HFFc6 (cell line): ENCODE data around the gene HDAC2. TPM values are rescaled to one million over a fixed set of nuclear protein-coding genes. Genes with fewer than 3 reads are reported as not detected.
"Not testable (repeated sequence)": the region's sequence is repeated elsewhere in the genome, so short reads cannot be mapped to it uniquely, and the experiment has no call there.

Experiments
- DNase-seq: peaks from one replicate; pipeline ENCODE4 v3.0.0-alpha.2; 2018
- H3K27ac Mint-ChIP-seq: 2 replicates; pipeline ENCODE4 v1.8.0; 2020; ENCODE audit warnings: mild to moderate bottlenecking, mixed read lengths
- H3K27me3 Mint-ChIP-seq: 2 replicates; pipeline ENCODE4 v1.8.0; 2021; ENCODE audit warnings: mild to moderate bottlenecking, moderate library complexity, mixed read lengths; ENCODE audit not compliant: insufficient read depth
- H3K36me3 Mint-ChIP-seq: 2 replicates; pipeline ENCODE4 v1.8.0; 2021; ENCODE audit warnings: low read depth, mixed read lengths
- H3K4me1 Mint-ChIP-seq: 2 replicates; pipeline ENCODE4 v1.8.0; 2020; ENCODE audit warnings: low read depth, mixed read lengths
- H3K4me3 Mint-ChIP-seq: 2 replicates; pipeline ENCODE4 v1.8.0; 2020; ENCODE audit warnings: mild to moderate bottlenecking, moderate library complexity, mixed read lengths
- H3K9me3 Mint-ChIP-seq: 2 replicates; pipeline ENCODE4 v1.8.0; 2020; ENCODE audit warnings: mild to moderate bottlenecking, mixed read lengths
- CTCF ChIP-seq: fragments of 200-600 bp; sonication (generic); IDR thresholded peaks from 2 replicates; pipeline ENCODE4 v1.5.0; 2021; ENCODE audit warnings: antibody characterized with exemption, mild to moderate bottlenecking
- long read RNA-seq: library from polyadenylated mRNA; unstranded; transcript quantifications from one replicate; pipeline ENCODE4 v2.0.0, GENCODE V29; 2019
- total RNA-seq, 6 experiments: library from RNA; stranded (reverse); fragmentation: NEBNext Ultra II Directional; extraction: Animal tissue kit (Norgen Biotek cat#: 25700); gene quantifications; 2 replicates in 1 of 6; 3 replicates in 5 of 6; pipeline ENCODE4 v1.2.3, GENCODE V29; 2021

The HDAC2 gene
- 100 to 1,000 TPM in 4 of 6 experiments, 10 to 100 TPM in 2; 85.8 to 108 (median 103) TPM for total RNA-seq
- long read RNA-seq, full-length matches to known transcripts: 115 of 202 reads
- long read RNA-seq, partial matches to known transcripts: 84 of 202 reads
- long read RNA-seq, other reads (novel, unspliced or antisense): 3 of 202 reads

GRCh38 chr6:113970805-113971676, at the start of gene HDAC2:
Gene HDAC2 (minus strand): TSS chr6:113971148. CDS start chr6:113970908, 240 bp downstream.
- peak within 1 kb of the TSS; percentile 94 for H3K4me3 Mint-ChIP-seq
- no peaks in the 10 kb centered on the region for H3K9me3 Mint-ChIP-seq
- DNase-seq: peak; percentile 67
- H3K4me1 Mint-ChIP-seq: peaks cover 39% of the 10 kb centered on the region
- H3K27ac Mint-ChIP-seq: peak within 1 kb of the TSS; percentile 99
- TF ChIP-seq CTCF: peak; percentile 56
- peaks cover 2% of the 10 kb centered on the region; the same call in 1 of the 2 replicates for H3K27me3 Mint-ChIP-seq
- no peaks in the 10 kb centered on the region for H3K36me3 Mint-ChIP-seq

- Mint-ChIP-seq H3K4me3 (no peak overlapping the region), H3K27ac (no peak overlapping the region), H3K27me3 (no peaks in the 10 kb centered on the region; the same call in 1 of the 2 replicates), H3K36me3 (no peaks in the 10 kb centered on the region), H3K9me3 (no peaks in the 10 kb centered on the region), H3K4me1 (peaks cover 30% of the 10 kb centered on the region)
- no peak for DNase-seq
- TF ChIP-seq CTCF: no peak
Observed at GRCh38 chr6:114020196-114020595, 49.2 kb upstream of the HDAC2 start.

- H3K27me3 Mint-ChIP-seq, DNase-seq, H3K4me3 Mint-ChIP-seq, H3K36me3 Mint-ChIP-seq, H3K9me3 Mint-ChIP-seq, H3K27ac Mint-ChIP-seq: not testable (repeated sequence)
- H3K4me1 Mint-ChIP-seq: peaks cover 24% of the 10 kb centered on the region
Observed at GRCh38 chr6:114017146-114017545, 46.2 kb upstream of the HDAC2 start.

- not testable (repeated sequence) for H3K4me3 Mint-ChIP-seq, DNase-seq, H3K9me3 Mint-ChIP-seq, H3K27me3 Mint-ChIP-seq, H3K36me3 Mint-ChIP-seq, H3K27ac Mint-ChIP-seq
- peaks cover 24% of the 10 kb centered on the region for H3K4me1 Mint-ChIP-seq
Observed at GRCh38 chr6:114014106-114014505, 43.2 kb upstream of the HDAC2 start.

GRCh38 chr6:114011486-114011885, 40.5 kb upstream of the HDAC2 start:
- peaks cover 22% of the 10 kb centered on the region for H3K4me1 Mint-ChIP-seq
- H3K9me3 Mint-ChIP-seq, DNase-seq, H3K27ac Mint-ChIP-seq, H3K27me3 Mint-ChIP-seq, H3K36me3 Mint-ChIP-seq, H3K4me3 Mint-ChIP-seq: not testable (repeated sequence)

GRCh38 chr6:114010540-114010939, 39.6 kb upstream of the HDAC2 start:
- no peak for DNase-seq
- H3K9me3 Mint-ChIP-seq: no peaks in the 10 kb centered on the region
- H3K4me1 Mint-ChIP-seq: peaks cover 18% of the 10 kb centered on the region
- H3K27ac Mint-ChIP-seq: no peak overlapping the region
- no peak for TF ChIP-seq CTCF
- no peaks in the 10 kb centered on the region for H3K36me3 Mint-ChIP-seq
- no peak overlapping the region for H3K4me3 Mint-ChIP-seq
- H3K27me3 Mint-ChIP-seq: no peaks in the 10 kb centered on the region

GRCh38 chr6:114009192-114009591, 38.2 kb upstream of the HDAC2 start:
- Mint-ChIP-seq H3K9me3 (no peaks in the 10 kb centered on the region), H3K4me1 (peaks cover 18% of the 10 kb centered on the region), H3K4me3 (no peak overlapping the region), H3K36me3 (no peaks in the 10 kb centered on the region), H3K27me3 (no peaks in the 10 kb centered on the region), H3K27ac (no peak overlapping the region)
- no peak for DNase-seq
- no peak for TF ChIP-seq CTCF
